Activated T-cell treated with anti-CD3 and anti-CD28 coated beads, Interleukin-2, amount 50 U/mL, for 1 hour (primary cell): Measurements from ENCODE around the gene RBBP7.

Source experiments
- DNase-seq: peaks from one replicate; pipeline ENCODE4 v3.0.0-alpha.2; 2020

The RBBP7 gene

GRCh38 chrX:16822723-16823122 lies 47.4 kb downstream of the RBBP7 start:
- DNase-seq, result no peak

- DNase-seq, result no peak
Observed at GRCh38 chrX:16819634-16820033, 50.5 kb downstream of the RBBP7 start.

- no peak for DNase-seq
Observed at GRCh38 chrX:16814597-16814996, 55.6 kb downstream of the RBBP7 start.

DNA sequence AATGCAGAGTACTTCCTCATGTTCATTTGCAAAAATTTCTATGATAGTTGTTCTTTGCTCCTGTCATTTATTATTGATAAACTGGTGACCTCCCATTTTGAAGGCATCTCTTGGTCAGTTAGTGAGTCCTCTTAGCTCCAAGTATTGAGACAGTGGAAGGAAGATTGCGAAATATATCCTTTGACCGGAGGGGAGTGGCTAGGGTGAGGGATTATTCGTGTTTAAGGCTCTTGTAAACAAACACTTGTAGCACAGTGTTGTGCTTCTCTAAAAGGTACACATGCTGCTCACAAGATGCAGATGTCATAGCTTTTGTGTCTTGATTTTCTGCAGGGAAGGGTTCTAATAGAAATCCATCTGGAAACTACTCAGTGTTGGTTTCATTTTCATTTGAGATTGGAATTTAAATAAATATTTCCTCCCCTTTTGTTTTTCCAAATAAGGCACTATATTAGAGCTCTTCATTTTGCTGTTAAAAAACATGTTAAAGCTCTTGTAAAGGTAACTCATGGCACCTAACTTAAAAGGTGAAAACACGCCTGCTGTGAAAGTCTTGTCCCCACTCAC lies 62.1 kb downstream of the RBBP7 start:
- DNase-seq, result no peak

DNA sequence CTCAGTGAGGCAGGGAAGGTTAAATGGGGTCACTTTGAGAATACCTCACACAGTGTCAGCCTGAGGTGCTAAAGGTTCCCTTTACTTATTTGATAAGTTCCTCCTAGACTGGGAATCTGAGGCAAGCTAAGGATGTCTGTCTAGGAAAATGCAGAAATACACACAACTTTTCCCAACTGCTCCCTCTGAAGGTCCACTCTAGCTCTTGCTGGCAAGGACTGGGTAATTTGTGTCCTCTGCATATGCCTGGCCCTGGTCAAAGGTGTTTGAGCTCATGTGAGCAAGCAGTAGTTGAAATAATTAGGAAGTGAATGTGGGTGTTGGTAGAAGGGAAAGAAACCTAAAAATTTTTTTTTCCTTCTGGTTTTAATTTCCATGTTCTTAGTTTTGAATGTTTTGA lies 62.6 kb downstream of the RBBP7 start:
- no peak for DNase-seq

DNA sequence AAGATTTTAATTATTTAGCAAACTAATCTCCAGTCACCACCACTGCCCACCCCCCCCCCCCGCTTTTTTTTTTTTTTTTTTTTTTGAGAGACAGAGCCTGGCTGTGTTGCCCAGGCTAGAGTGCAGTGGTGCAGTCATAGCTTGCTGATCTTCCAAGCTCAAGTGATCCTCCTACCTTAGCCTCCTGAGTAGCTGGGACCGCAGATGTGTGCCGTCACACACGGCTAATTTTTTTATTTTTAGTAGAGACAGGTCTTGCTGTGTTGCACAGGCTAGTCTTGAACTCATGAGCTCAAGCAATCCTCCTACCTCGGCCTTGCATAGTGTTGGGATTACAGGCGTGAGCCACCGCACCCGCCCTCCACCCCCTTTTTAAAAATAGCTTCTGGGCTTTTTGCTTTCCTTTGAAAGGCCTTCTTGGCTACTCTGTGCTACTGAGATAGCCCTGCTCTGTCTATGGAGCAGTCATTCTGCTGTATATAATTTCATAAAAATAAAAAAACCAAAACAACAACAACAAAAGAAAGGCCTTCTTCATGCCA lies 65.2 kb downstream of the RBBP7 start:
- DNase-seq, result no peak

GRCh38 chrX:16797841-16798240 lies 72.3 kb downstream of the RBBP7 start:
- DNase-seq, result no peak

DNA sequence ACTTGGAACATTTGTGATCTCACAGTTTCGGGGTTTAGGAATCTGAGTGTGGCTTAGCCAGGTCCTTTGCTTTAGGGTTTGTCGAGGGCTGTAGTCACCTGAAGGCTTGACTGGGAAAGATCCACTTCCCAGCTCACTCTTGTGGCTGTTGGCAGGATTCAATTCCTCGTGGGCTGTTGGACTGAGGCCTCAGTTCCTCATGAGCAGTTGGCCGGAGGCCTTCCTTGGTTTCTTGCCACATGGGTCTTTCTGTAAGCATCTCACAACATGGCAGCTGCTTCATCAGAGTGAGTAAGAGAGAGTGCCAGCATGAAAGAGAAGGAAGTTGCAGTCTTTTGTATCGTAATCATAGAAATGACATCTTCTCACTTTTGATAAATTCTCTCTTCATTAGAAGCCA lies 72.8 kb downstream of the RBBP7 start:
- DNase-seq, result no peak

- no peak for DNase-seq
Observed at GRCh38 chrX:16796298-16796697, 73.9 kb downstream of the RBBP7 start.
